Suprapubic skin (tissue), 3 donors: ENCODE measurements around the gene P2RY14.

Experiments used
- EP300 ChIP-seq: sonication (generic); formaldehyde crosslinking; IDR thresholded peaks from one replicate; pipeline ENCODE4 v1.6.1; 2017; ENCODE audit warnings: antibody characterized with exemption
- POLR2A ChIP-seq, 2 donors: fragments of 450-650 bp; IDR thresholded peaks; one replicate each; pipeline ENCODE4 v1.6.1; 2017; ENCODE audit warnings: antibody characterized with exemption in 2 of 2, mild to moderate bottlenecking in 2 of 2, moderate library complexity in 2 of 2
- TF ChIP-seq, protein P1 (sequence below), 2 donors: fragments of 200-600 bp in 1 of 2; fragments of 450-650 bp in 1 of 2; sonication (generic) in 1 of 2; IDR thresholded peaks; one replicate each; pipeline ENCODE4 v1.5.1; 2016 to 2019; ENCODE audit warnings: antibody characterized with exemption in 2 of 2, mild to moderate bottlenecking in 1 of 2, moderate library complexity in 1 of 2

DNA sequence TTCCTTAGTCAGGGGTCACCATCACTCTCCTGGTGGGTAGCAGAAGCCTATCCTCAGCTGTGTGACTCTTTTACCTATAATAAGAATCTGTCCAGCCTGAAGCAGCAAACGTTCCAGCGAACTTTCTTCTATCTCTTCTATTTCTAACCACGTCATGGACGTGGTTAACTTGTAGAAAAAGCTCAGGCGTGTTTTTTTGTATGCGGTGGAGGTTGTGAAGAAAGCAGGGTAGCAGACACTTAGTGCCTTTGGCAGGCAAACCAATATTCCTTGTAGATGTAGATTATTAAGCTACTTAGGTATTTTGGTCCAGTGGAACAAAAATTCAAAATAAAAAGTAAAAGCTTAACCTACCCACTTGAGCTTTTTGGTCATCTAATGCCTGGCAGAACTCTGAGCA, 43.5 kb downstream of the P2RY14 start:
- TF ChIP-seq, protein P1, sequence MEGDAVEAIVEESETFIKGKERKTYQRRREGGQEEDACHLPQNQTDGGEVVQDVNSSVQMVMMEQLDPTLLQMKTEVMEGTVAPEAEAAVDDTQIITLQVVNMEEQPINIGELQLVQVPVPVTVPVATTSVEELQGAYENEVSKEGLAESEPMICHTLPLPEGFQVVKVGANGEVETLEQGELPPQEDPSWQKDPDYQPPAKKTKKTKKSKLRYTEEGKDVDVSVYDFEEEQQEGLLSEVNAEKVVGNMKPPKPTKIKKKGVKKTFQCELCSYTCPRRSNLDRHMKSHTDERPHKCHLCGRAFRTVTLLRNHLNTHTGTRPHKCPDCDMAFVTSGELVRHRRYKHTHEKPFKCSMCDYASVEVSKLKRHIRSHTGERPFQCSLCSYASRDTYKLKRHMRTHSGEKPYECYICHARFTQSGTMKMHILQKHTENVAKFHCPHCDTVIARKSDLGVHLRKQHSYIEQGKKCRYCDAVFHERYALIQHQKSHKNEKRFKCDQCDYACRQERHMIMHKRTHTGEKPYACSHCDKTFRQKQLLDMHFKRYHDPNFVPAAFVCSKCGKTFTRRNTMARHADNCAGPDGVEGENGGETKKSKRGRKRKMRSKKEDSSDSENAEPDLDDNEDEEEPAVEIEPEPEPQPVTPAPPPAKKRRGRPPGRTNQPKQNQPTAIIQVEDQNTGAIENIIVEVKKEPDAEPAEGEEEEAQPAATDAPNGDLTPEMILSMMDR (IDR thresholded peaks at IDR 0.05): no peak
- TF ChIP-seq EP300 (no peak), POLR2A (IDR thresholded peaks at IDR 0.05) (no peak)
